HG03064 (cell line): ENCODE results near the gene RXRG.

Source experiments
- ATAC-seq: cut with Tn5 transposase; IDR thresholded peaks from one replicate; pipeline ENCODE4 v1.9.1; 2021; ENCODE audit warnings: low read depth; ENCODE audit not compliant: unreplicated experiment

Gene RXRG

DNA sequence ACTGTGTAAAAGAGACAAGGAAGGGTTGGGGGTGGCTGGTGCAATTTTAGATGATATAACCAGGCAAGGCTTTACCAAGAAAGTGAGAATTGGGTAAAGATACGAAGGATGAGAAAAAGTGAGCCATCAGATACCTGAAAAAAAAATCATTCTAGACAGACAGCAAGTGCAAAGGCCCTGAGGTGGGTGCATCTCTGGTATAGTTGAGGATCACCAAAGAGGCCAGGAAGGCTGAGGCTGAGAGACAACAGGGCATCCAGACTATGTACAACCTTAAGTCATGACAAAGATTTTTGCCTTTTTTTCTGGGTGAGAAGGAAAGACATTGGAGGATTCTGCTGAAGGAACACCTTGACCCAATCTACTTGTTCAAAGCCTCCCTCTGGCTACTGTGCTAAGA is 29.9 kb downstream of the RXRG start:
- no peak for ATAC-seq

DNA sequence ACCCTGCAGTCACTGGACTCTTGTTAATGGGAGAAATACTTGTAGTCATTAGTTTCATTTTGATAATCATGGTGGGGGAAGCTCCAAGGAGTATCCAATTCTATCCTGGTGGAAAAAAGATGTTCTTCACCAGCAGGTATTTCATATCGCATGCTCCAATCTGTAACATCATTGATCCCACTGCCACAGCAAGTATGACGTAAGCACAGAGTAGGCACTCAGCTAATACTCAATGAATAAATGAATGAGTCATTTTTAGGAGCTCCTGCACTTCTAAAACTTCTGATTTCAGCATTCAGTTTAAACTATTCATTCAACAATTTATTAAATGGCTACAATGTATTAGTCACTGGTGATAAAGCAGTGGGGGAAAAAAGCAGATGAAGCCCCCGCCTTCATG is 30.3 kb downstream of the RXRG start:
- ATAC-seq = no peak

DNA sequence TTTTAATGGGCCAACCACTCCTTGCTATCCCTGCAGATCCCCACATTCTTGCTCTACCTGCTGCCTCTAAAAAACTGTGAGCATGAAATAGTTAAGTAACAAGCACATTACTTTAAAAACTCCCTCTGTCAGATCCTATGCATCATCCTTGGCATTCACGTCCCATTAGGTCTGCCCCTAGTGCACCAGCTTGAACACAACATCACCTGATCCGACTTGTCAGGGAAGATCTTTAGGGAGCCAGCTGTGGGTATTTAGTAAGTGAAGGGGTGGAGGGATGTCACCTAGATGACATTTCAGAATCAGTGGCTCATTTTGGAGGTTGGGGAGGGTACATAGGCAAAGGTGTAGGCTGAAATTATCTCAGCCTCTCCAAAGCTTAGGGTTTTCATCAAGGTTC is 33.5 kb downstream of the RXRG start:
- no peak for ATAC-seq

DNA sequence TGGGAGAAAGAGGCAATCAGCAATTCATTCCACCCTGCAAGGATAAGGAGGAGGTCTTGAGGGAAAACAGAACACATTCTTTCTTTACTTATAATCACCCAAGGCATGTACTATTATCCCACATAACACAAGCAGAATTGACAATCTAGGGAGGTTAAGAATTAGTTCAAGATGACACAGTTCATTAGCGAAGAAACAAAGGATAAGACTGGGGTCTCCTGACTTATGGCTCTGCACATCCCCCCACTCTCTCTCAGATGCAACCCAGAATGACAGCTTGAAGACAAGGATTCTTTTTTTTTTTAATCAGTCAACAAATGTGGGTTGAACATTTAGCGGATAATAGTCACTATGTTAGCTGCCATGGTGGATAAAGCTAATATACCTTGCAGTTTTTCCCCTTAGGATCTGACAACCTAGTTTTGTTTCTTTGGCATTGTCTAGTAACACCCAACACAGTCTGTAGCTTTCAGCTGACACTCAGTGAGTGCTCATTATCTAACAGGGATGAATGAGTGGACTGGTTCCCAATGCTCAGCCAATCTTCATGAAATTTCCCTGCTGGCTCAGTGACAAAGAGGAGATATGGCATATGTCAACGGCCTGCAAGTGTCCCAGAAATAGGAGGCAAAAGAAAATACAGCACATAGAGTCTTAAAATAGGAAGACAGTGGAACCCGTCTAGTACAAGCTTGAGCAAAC is 35.1 kb downstream of the RXRG start:
- ATAC-seq = no peak

DNA sequence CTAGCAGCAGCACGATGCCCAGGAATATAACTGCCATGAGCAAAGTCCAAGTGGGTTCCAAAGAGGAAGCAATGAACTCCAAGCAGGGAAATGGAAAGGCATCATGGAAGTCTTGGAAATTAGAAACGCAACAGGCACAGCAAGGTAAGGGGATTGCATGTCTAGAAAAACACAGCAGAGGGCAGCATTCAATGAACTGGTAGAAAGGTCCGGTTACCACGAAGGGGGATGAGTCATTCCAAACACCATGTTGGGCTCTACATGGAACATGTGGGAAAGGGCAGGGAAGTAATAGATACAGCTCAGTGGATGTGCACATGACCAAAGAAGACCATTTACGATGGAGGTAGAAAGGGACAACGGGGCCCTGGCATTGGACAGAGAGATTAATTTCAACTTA is 36.4 kb downstream of the RXRG start:
- ATAC-seq = no peak

DNA sequence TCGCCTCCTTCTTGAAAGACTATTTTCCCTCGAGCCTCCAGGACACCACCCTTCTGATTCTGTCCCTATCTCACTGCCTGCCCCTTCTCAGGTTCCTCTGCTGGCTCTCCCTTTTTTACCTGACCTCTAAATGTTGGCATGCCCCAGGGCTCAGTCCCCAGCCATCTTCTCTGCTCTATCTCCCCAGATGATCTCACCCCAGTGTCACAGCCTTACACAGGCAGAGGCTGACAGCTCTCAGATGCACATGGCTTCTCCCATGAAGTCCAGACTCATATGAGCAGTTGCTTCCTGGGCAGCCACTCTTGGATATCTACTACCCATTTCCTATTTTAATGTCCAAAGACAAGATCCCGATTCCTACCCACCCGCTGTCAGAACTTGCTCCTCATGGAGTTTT is 37.5 kb downstream of the RXRG start:
- no peak for ATAC-seq

DNA sequence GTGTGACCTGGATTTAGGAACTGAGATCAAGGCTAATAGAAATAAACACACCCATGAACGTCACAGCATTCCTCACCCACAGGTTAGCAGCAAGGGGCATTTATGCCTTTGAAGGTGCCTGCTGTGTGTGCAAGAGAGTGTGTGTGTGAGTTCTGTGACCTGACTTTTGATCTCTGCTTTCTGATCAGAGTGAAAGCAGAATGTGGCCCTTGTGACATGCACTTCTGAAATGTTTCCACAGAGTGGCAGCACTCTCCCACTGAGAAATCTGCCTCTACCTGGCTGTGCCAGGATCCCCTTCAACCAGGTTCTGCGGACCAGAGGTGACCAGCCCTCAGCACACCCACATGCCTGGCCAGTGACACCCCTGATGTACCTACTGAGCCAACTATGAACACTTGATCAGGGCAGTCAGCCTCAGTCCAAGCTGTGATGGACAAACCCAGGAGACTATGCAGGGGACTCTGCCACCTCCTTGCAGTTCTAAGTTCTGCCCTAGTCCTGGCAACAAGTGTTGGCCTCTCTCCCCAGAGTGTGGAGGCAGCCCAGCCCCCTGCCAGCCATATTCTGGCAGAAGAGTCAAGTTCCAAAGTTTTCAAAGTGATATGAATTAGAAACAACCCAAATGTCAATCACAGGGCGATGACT is 41.0 kb downstream of the RXRG start:
- ATAC-seq = no peak

DNA sequence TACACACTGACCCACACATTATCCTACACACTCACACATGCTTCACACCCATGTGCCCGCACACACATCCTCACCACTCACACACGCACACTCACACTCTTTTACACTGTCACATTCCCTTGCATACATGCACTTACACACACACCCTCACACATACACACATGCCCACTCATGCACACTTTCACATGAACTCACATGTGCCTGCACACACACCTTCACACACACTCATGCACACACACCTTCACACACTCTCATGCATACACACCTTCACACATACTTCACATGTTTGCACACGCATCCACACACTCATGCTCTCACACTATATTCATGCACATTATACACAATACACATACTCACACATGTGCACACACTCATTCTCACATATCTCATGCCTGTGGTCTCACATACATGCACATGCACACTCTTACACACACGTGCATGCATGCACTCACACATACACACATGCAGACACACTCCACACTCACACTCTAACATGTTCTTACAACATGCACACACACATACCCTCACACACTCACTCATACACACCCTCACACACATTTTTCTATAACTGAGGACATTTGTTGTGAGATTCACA is 42.3 kb downstream of the RXRG start:
- ATAC-seq = no peak

DNA sequence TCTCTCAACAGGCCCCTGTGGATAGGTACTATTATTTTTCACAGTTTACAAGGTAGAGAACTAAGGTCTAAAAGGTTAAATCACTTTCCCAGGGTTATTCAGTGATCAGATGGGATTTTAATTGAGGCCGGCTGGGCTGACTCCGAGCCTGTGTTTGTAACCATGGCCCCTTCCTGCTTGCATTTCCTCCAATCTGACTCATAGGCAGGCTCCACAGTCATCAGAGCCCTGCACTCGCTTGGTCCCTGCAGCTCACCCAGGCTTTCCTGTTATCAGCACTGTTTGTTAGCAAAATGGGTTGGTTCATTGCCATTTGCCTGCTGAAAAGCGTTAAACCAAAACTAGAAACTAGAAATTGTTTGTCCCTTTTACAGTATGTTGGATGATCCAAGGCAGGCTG is 47.0 kb downstream of the RXRG start:
- ATAC-seq = no peak

DNA sequence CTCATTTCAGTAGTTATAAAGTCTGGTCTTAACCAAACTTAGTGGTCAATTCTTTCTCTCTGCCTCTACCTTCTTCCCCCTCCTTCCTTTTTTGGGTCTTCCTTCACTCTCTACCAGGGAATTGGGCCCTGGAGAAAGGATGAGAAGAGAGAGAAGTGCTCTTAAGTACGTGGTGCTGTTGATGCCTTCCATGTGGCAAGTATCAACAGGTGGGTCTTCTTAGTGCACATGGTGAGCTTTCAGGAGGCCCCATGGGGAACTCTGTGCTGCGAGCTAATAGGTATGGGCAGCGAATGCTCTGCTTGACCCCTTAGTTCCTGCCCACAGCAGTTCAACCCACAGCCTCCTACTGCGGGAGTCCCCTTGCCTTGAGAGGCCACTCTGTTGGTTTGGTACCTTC is 49.0 kb downstream of the RXRG start:
- ATAC-seq = no peak

DNA sequence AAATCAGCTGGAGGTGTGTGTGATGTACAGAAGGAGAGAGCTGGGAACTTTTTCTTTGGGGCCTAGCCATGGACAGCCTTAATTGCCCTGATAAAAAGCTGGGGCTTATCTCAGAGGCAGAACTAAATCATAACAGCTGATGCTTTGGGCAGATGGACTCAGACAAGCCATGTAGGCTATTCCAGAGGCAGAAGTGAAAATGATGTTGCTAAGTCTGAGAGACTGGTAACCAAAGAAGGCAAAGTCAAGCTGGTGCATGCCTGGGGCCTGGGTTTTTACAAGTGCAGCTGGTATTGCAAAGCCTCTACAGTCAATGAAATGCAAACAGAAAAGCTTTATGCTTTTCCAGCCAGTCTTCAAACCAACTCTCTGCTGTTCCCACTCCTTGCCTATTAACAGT is 49.4 kb downstream of the RXRG start:
- no peak for ATAC-seq

DNA sequence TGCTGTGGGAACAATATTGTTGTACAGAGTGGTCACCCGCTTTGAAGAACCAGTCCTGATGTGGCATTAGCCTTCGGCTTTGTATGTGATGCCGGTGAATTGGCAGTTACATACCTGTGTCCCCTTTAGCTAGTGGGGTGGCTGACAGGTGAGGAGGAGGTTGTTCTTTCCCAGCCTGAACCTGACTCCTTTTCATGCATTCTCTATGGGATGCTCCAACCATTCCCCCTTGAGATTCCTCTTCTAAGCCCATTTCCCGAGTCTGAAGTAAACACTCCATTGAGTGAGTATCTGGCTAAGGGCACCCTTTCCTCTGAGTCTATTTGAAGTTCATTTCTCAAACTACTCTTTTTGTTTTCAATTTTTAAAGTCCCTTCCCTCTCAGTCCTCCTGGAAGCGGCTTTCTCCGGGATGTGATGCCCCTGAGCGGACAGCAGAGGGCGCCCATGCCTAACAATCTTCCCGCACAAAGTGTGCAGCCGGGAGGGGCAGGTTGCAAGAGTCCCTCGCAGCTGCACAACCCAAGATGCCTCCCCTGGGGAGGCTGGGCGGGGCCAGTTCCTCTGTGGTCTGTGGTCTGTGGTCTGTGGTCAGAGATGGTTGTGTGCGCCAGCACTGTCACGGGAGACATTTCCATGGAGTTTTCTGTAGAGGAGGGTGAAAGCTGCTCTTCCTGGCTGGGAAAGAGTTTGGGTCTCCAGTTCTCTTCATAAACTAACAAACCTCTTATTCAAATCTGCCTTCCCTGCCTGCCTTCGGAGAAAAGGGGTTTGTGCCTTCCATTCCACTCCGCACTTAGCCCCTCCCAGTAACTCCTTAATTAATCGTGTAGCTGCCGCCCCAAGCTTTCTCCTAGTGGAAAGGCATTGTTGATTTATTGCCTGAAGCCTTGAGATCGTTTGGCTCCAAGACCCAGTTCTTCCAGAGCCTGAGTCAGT is 52.0 kb downstream of the RXRG start:
- peak; percentile 97 for ATAC-seq

DNA sequence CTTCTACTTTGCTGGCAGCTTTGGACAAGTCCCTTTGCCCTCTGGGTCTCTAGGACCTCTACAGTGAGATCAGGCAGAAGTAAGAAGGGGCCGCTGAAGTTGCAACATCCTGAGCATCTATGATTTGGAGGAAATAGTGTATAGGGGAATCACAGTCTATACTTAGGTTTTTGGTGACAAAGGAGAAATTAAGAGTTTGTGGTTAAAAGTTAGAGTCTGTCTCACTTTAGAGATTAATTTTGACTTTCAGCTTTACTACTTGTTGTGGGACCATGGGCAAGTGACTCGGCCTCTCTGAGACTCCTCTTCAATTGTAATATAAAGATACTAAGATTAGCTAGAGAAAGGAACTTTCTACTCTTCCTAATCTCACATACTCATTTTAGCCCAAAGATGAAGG is 55.3 kb downstream of the RXRG start:
- no peak for ATAC-seq

DNA sequence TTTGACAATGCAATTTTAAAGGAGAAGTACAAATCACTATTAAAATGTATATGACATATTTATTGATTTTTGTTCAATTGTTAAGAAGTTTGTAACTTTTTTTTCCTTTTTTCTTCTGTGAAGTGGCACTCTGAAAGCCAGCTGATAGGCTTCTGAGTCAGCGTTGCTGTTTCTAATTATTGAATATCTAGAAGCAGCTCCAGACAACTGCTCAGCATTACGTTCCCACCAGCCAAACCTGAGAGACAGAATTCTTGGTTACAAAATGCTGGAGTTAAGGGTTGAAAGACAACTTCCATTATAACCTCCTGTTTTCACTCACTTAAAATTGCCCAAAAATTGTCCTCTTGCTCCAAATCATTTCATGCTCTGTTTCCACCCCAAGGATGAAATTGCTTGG is 57.0 kb downstream of the RXRG start:
- ATAC-seq = no peak

DNA sequence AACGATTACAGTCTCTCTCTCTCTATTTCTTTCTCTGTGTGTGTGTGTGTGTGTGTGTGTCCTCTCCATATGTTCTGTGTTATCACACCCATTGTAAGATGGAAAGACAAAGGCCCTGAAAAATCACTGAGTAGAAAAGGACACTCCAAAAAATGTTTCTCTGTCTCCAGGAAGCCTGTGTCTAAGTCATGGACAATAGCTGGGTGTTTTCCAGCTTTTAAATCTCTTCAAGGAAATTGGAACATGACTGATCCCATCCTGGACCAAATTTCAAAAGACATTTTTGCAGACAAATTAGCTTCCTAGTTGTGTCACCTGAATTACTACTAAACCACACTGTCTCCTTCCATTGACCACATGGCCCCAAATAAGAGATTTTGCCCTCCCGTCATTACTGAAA is 57.4 kb downstream of the RXRG start:
- ATAC-seq = no peak

DNA sequence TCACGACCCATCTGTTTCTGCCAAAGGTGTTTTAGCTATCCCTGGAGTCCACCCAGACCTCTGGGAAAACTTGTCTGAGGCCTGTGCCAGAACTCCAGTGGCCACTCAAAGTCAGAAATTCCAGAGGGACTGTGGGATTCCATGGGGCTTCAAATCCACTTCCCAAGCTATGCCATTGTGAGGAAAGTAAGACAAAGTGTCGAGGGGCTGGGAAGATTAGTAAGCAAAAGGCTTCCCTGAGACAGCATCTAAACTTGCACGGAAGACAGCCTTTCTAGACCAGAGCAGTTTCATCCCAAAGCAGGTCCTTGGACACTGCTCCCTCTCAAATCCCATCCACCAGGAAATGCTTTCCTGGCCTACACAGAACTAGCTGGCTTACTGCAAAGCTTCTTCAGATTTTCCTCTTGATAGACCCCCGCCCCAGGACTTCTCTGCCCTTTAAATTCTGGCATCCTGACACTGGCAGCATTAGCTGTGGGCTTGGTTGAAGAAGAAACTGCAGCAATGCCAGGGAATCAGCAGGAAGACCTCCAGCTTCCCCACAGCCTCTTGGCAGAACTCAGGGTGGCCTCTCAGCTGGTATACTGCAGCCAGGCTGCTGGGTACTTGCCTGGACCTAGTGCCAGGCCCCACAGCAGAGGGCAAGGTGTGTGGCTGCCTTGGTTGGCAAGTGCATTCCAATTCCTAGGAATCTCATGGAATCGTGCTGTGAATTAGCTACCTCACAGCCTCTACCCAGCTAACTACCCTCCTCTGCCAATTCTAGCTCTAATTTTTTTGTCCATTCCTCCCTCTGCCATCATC is 61.1 kb downstream of the RXRG start:
- no peak for ATAC-seq

DNA sequence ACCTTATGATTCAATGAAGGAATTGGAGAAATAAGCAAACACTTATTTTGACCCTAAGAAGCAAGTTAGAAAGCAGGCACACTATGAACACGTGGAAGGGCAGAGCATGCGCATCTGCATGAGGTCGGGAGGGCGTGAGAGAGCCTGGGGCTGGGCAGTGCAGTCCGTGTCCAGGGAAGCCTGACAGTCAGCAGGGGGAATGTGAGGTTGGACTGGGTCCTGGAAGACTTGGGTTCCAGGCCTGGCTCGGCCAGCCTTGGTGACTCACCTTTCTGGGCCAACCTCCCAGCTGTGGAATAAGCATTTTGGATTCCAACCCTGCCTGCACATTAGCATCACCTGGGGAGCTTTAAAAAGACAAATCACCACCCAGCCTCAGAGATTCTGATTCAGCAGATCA is 61.9 kb downstream of the RXRG start:
- ATAC-seq = no peak

DNA sequence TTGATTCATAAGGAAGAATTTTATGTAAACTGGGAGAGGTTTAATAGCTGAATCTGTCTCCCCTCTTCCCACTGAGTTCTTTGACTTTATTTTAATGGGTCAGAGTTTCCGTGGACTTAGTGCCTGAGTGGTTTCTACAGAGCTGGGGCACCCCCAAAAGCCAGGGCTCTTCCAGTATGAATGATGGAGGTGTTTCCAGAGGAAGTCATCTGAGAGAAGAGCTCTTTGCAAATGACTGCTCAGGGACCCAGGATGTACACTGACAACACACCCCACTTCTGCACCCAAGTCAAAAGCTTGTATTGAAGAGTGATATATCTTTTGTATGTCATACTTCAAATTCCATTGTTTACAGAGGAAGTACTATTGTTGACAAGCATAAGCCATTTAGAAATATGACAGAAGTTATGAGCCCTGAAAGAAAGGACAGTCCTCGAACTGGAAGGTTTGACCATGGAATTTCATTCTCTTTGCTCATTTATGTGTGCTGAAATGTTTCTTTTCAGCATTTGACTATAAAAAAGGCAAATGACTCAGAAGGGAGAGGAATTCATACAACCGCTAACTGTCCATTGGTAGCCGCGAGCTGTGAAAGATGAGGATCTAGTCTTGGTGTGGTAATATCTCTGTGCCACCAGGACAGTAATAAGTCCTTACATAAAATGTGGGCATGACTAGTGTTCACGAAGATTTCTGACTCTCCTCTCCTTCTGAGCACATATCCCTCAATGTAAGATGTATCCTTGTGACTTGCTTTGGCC is 63.0 kb downstream of the RXRG start:
- no peak for ATAC-seq

DNA sequence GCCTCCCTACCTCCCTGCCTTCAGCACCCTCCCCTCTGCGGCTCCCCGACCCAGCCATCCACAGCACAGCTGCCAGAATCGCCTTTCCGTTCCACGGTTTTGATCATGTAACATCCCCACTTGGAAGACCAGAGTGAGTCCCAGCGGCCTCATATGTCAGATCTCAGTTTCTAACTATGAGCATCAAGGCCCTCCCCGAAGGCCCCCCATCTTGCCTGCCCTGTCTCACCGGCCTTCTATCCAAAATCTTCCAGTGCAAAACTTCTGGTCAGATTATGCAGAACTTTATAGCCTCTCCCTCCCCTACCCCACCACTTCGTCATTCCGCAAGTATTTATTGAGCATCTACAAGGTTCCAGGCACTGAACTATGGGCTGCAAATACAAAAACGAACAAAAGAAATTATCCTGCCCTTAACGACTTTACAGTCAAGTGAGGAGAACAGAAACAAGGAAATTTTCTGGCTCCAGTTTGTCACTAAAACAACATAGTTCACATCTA is 68.1 kb downstream of the RXRG start:
- ATAC-seq = no peak
